Endothelial cell (in vitro differentiated cells): ENCODE measurements around the gene GNL2. TPM values are rescaled to one million over a fixed set of nuclear protein-coding genes. Genes with fewer than 3 reads are reported as not detected.
"Not testable (repeated sequence)": the region's sequence is repeated elsewhere in the genome, so short reads cannot be mapped to it uniquely, and the experiment has no call there.

Experiments
- DNase-seq: peaks from one replicate; pipeline ENCODE4 v3.0.0; 2021; ENCODE audit warnings: low spot score
- H3K27ac Mint-ChIP-seq: one replicate; pipeline ENCODE4 v1.8.0; 2021; ENCODE audit warnings: mixed read lengths, inconsistent platforms; ENCODE audit not compliant: unreplicated experiment
- H3K27me3 Mint-ChIP-seq: one replicate; pipeline ENCODE4 v1.8.0; 2021; ENCODE audit warnings: mild to moderate bottlenecking, moderate library complexity, mixed read lengths, inconsistent platforms; ENCODE audit not compliant: unreplicated experiment
- H3K36me3 Mint-ChIP-seq: one replicate; pipeline ENCODE4 v1.8.0; 2021; ENCODE audit warnings: mild to moderate bottlenecking, low read depth, mixed read lengths, inconsistent platforms; ENCODE audit not compliant: unreplicated experiment
- H3K4me1 Mint-ChIP-seq: one replicate; pipeline ENCODE4 v1.8.0; 2021; ENCODE audit warnings: mild to moderate bottlenecking, mixed read lengths, inconsistent platforms; ENCODE audit not compliant: unreplicated experiment
- H3K4me3 Mint-ChIP-seq: one replicate; pipeline ENCODE4 v1.8.0; 2021; ENCODE audit warnings: mild to moderate bottlenecking, mixed read lengths, inconsistent platforms; ENCODE audit not compliant: unreplicated experiment
- H3K9me3 Mint-ChIP-seq: one replicate; pipeline ENCODE4 v1.8.0; 2021; ENCODE audit warnings: mixed read lengths, inconsistent platforms; ENCODE audit not compliant: unreplicated experiment
- CTCF ChIP-seq: fragments of 200-600 bp; sonication (generic); IDR thresholded peaks from one replicate; pipeline ENCODE4 v1.5.0; 2021; ENCODE audit warnings: antibody characterized with exemption; ENCODE audit not compliant: unreplicated experiment
- total RNA-seq: library from RNA; stranded (reverse); fragmentation: NEBNext Ultra II Directional; extraction: Animal tissue kit (Norgen Biotek cat#: 25700); gene quantifications from one replicate; pipeline ENCODE4 v1.2.1, GENCODE V29; 2021; ENCODE audit not compliant: unreplicated experiment

Gene GNL2
- total RNA-seq, 1 donor from 2014 or later, result 38.9 TPM

DNA sequence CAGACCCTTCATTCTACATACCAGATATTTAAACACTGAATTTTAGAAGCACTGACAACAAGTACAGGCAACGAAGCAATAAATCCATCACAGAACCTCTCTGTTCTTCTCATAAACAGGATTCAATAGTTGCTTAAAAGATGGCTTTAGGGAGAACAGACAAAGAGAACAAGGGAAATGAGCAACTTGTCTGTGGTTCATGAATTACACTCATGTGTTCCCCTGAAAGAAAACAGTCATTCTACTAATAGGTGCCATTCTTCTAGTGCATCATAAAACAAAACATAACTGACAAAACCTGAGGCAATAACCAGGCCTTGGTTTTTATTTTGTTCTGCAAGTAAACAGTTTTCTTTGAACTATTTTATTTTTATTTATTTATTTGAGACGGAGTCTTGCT is 6.8 kb downstream of the GNL2 start:
- Mint-ChIP-seq H3K9me3 (no peaks in the 10 kb centered on the region), H3K36me3 (peaks cover 9% of the 10 kb centered on the region), H3K27ac (no peak overlapping the region), H3K4me3 (no peak overlapping the region), H3K4me1 (no peaks in the 10 kb centered on the region), H3K27me3 (no peaks in the 10 kb centered on the region)
- DNase-seq, result no peak
- no peak for TF ChIP-seq CTCF

DNA sequence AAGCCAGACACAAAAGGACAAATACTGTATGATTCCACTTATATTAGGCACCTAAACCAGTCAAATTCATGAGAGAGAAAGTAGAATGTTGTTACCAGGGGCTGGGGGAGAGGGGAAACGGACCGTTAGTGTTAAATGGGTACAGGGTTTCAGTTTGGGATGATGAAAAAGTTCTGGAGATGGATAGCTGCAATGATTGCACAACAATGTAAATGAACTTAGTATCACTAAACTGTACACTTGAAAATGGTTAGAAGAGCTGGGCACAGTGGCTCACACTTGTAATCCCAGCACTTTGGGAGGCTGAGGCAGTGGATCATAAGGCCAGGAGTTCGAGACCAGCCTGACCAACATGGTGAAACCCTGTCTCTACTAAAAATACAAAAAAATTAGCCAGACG is 11.2 kb downstream of the GNL2 start:
- not testable (repeated sequence) for H3K9me3 Mint-ChIP-seq, H3K4me1 Mint-ChIP-seq, H3K27me3 Mint-ChIP-seq, DNase-seq, H3K4me3 Mint-ChIP-seq, H3K27ac Mint-ChIP-seq
- peaks cover 25% of the 10 kb centered on the region for H3K36me3 Mint-ChIP-seq

GRCh38 chr1:37575692-37576091 is 20.0 kb downstream of the GNL2 start:
- Mint-ChIP-seq H3K36me3 (peaks cover 45% of the 10 kb centered on the region), H3K9me3 (no peaks in the 10 kb centered on the region), H3K4me1 (no peaks in the 10 kb centered on the region), H3K4me3 (no peak overlapping the region), H3K27me3 (no peaks in the 10 kb centered on the region), H3K27ac (no peak overlapping the region)
- no peak for TF ChIP-seq CTCF
- no peak for DNase-seq

DNA sequence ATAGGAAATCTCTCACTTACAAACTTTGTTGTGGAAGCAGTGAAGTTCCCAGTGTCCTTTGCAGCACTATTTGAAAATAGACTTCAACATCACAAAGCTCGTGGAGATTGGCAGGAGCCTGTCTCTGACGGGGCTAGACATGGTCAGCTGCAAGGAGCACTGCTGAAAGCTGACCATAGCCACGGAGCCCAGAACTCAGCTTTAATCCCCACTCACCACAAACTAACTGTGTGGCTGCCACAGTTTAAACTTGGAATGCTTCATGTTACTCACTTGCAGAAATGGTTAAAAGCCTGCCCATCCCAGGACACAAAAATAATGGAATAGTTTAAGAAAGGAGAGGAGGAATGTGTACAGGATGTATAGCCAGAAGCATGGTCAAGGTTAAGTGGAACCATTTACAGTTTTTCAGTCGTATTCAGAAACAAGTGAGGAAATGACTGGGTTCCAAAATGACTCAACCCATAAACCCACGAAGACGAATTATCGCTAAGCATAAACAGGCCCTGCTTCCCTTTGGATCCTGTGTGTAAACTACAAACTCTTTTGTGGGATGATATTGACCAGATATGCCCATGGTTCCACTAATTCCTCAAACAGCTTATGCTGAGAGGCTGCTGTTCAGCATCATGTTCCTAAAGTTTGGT is 20.8 kb downstream of the GNL2 start:
- Mint-ChIP-seq H3K9me3 (no peaks in the 10 kb centered on the region), H3K27ac (no peak overlapping the region), H3K4me1 (no peaks in the 10 kb centered on the region), H3K4me3 (no peak overlapping the region), H3K36me3 (peaks cover 44% of the 10 kb centered on the region), H3K27me3 (no peaks in the 10 kb centered on the region)
- no peak for TF ChIP-seq CTCF
- no peak for DNase-seq

GRCh38 chr1:37570528-37571334 is 25.0 kb downstream of the GNL2 start:
- no peaks in the 10 kb centered on the region for H3K9me3 Mint-ChIP-seq
- H3K36me3 Mint-ChIP-seq, result peaks cover 70% of the 10 kb centered on the region
- no peak overlapping the region for H3K4me3 Mint-ChIP-seq
- no peak for TF ChIP-seq CTCF
- no peak for DNase-seq
- no peak overlapping the region for H3K27ac Mint-ChIP-seq
- peaks cover 7% of the 10 kb centered on the region for H3K4me1 Mint-ChIP-seq
- no peaks in the 10 kb centered on the region for H3K27me3 Mint-ChIP-seq
